ENCODE data around the gene PAM.
"Not testable (repeated sequence)": the region's sequence is repeated elsewhere in the genome, so short reads cannot be mapped to it uniquely, and the experiment has no call there.

PAM gene

DNA sequence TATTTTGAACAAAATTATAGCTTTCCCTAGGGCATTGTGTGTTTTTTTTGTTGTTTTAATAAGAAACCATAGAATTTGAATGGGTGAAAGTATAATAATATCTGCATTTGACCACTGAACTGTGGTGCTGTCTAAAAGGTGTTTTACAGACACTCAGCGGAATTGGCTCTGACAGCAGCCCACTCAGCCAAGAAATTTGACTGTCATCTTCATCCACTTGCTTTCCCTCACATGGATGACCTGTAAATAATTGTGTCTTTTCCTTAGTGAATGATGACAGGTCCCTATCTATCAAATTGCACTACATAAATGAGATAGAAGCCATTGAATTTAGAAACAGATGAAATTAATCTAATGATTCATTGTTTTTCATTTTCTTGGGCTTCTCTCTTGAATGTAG, 150.0 kb downstream of the PAM start:
- H3K4me3 ChIP-seq (replicated peaks; ENCODE audit: insufficient read depth, low read length) = no peak overlapping the region
- DNase-seq (ENCODE audit: low read depth in 1 of 2, low spot score in 1 of 2) = no peak
- H3K27me3 ChIP-seq (ENCODE audit: insufficient read depth, poor library complexity, severe bottlenecking) = no peaks in the 10 kb centered on the region
- H3K27ac ChIP-seq (replicated peaks) = no peak overlapping the region
- TF ChIP-seq, protein P1, sequence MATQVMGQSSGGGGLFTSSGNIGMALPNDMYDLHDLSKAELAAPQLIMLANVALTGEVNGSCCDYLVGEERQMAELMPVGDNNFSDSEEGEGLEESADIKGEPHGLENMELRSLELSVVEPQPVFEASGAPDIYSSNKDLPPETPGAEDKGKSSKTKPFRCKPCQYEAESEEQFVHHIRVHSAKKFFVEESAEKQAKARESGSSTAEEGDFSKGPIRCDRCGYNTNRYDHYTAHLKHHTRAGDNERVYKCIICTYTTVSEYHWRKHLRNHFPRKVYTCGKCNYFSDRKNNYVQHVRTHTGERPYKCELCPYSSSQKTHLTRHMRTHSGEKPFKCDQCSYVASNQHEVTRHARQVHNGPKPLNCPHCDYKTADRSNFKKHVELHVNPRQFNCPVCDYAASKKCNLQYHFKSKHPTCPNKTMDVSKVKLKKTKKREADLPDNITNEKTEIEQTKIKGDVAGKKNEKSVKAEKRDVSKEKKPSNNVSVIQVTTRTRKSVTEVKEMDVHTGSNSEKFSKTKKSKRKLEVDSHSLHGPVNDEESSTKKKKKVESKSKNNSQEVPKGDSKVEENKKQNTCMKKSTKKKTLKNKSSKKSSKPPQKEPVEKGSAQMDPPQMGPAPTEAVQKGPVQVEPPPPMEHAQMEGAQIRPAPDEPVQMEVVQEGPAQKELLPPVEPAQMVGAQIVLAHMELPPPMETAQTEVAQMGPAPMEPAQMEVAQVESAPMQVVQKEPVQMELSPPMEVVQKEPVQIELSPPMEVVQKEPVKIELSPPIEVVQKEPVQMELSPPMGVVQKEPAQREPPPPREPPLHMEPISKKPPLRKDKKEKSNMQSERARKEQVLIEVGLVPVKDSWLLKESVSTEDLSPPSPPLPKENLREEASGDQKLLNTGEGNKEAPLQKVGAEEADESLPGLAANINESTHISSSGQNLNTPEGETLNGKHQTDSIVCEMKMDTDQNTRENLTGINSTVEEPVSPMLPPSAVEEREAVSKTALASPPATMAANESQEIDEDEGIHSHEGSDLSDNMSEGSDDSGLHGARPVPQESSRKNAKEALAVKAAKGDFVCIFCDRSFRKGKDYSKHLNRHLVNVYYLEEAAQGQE (IDR thresholded peaks at IDR 0.05; ENCODE audit: insufficient replicate concordance, low read depth) = no peak
- TF ChIP-seq SPI1 (IDR thresholded peaks at IDR 0.05; ENCODE audit: borderline replicate concordance, low read depth) (no peak), POLR2AphosphoS5 (IDR thresholded peaks at IDR 0.05; ENCODE audit: low read depth) (no peak), GABPA (IDR thresholded peaks at IDR 0.05; ENCODE audit: low read depth) (no peak)
- TF ChIP-seq, protein P2, sequence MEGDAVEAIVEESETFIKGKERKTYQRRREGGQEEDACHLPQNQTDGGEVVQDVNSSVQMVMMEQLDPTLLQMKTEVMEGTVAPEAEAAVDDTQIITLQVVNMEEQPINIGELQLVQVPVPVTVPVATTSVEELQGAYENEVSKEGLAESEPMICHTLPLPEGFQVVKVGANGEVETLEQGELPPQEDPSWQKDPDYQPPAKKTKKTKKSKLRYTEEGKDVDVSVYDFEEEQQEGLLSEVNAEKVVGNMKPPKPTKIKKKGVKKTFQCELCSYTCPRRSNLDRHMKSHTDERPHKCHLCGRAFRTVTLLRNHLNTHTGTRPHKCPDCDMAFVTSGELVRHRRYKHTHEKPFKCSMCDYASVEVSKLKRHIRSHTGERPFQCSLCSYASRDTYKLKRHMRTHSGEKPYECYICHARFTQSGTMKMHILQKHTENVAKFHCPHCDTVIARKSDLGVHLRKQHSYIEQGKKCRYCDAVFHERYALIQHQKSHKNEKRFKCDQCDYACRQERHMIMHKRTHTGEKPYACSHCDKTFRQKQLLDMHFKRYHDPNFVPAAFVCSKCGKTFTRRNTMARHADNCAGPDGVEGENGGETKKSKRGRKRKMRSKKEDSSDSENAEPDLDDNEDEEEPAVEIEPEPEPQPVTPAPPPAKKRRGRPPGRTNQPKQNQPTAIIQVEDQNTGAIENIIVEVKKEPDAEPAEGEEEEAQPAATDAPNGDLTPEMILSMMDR (IDR thresholded peaks at IDR 0.05; ENCODE audit: insufficient read depth, low read length) = no peak

DNA sequence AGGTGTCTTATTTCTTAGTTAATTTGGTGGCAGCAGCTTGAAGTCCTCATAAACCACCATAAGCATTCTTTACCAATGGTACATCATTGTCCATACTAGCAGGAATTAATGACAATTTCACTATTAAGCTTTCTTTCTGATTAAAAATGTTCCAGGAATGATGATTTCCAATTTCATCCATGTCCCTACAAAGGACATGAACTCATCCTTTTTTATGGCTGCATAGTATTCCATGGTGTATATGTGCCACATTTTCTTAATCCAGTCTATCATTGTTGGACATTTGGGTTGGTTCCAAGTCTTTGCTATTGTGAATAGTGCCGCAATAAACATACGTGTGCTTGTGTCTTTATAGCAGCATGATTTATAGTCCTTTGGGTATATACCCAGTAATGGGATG, 152.0 kb downstream of the PAM start:
- not testable (repeated sequence) for H3K27ac ChIP-seq (replicated peaks); DNase-seq (ENCODE audit: low read depth in 1 of 2, low spot score in 1 of 2); H3K27me3 ChIP-seq (ENCODE audit: insufficient read depth, poor library complexity, severe bottlenecking); H3K4me3 ChIP-seq (replicated peaks; ENCODE audit: insufficient read depth, low read length)

DNA sequence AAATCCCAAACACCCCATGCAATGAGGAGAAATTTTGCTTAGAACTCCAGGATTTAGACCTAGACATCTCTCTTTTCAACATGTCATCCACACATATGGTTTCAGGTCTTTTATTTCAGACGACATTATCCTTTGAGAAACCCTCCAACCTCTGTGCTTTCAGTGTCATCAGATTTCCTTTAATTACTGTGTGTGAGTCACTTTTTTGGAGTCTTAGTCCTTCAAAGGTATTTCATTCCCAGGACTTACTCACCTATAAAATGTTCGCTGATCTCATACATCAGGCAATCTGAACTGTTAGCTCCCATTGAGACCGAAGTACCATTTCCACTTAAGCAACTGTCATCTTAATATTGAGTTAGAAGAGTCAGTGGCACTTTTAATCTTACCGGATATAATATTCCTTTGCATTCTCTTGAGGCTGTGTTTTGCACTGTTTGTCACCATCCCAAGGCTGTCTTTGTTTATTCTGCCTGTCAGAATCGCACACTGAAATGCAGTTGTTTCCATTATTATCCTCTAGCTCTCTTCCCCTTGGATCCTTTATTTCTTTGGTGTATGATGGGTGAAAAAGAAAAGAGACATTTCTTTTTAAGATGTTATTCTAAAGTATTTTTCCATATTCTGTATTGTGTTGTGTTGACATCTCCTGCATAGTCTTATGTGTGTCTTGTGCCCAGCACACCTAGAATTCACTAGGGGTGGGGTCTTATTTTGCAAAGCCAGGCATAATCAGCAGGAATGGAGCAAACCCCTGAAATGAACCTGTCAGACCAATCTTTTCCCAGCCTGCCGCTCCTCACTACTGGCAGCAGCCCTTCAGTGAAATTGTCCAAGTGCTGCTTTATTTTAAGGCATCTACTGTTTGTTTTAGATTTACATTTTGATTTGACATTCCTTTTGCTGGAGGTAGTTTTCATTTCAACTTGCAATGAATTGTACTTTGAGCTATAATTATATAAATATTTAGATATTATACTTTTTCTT, 155.4 kb downstream of the PAM start:
- Histone ChIP-seq H3K27ac (replicated peaks) (no peak overlapping the region), H3K4me3 (replicated peaks; ENCODE audit: insufficient read depth, low read length) (no peak overlapping the region), H3K27me3 (ENCODE audit: insufficient read depth, poor library complexity, severe bottlenecking) (no peaks in the 10 kb centered on the region)
- TF ChIP-seq GABPA (IDR thresholded peaks at IDR 0.05; ENCODE audit: low read depth) (no peak), SPI1 (IDR thresholded peaks at IDR 0.05; ENCODE audit: borderline replicate concordance, low read depth) (no peak), POLR2AphosphoS5 (IDR thresholded peaks at IDR 0.05; ENCODE audit: low read depth) (no peak)
- TF ChIP-seq, protein P1 (IDR thresholded peaks at IDR 0.05; ENCODE audit: insufficient replicate concordance, low read depth) = no peak
- TF ChIP-seq, protein P2 (IDR thresholded peaks at IDR 0.05; ENCODE audit: insufficient read depth, low read length) = no peak
- DNase-seq (ENCODE audit: low read depth in 1 of 2, low spot score in 1 of 2) = no peak

DNA sequence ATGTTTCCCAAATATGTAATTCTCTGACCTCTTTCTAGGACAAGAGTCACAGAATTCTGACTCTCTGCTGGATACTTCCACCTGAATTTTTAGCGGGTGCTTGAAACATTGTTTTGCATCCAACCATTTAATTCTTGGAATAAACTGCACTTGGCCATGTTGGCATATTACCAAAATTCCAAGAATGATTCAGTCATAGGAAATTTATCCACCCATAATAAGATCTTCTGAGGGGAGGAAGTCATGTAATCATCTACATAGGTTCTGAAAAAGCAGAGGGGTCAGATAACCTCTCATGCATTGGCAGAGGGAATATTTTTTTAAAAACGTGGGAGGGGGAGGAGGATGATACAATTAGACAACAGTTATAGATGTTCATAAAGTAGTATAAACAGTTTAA, 156.9 kb downstream of the PAM start:
- DNase-seq (ENCODE audit: low read depth in 1 of 2, low spot score in 1 of 2) = no peak
- Histone ChIP-seq H3K27me3 (ENCODE audit: insufficient read depth, poor library complexity, severe bottlenecking) (no peaks in the 10 kb centered on the region), H3K27ac (replicated peaks) (no peak overlapping the region), H3K4me3 (replicated peaks; ENCODE audit: insufficient read depth, low read length) (no peak overlapping the region)
- TF ChIP-seq, protein P2 (IDR thresholded peaks at IDR 0.05; ENCODE audit: insufficient read depth, low read length) = no peak
- TF ChIP-seq, protein P1 (IDR thresholded peaks at IDR 0.05; ENCODE audit: insufficient replicate concordance, low read depth) = no peak
- no peak for TF ChIP-seq GABPA (IDR thresholded peaks at IDR 0.05; ENCODE audit: low read depth)
